NT2/D1 (cell line): ENCODE measurements around the gene BBX.

Source experiments
- YY1 ChIP-seq: IDR thresholded peaks from 2 replicates; pipeline ENCODE4 v1.6.1; 2011; ENCODE audit not compliant: insufficient read length, insufficient read depth
- ZNF274 ChIP-seq: IDR thresholded peaks from 2 replicates; pipeline ENCODE4 v1.6.1; 2011; ENCODE audit warnings: mild to moderate bottlenecking, low read depth, low read length

DNA sequence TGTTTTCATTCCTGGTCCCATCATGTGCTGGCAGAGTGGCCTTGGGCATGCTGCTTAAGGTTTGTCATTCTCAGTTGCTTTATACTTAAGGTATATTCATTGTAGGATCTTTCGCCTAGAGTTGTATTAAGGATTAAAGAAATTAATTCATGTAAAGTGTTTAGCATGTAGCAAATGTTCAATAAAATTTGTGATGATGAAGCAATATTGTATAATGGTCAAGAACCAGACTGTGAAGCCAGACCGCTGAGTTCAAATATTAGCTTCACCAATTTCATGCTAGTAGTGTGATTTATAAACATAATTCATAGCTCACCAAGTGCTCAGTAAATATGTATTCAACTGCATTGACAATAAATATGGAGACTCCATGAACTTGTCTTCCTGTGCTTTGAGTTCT, 178.5 kb downstream of the BBX start:
- TF ChIP-seq ZNF274 (no peak), YY1 (no peak)
